Kidney tubule cell (primary cell): Measurements from ENCODE around the gene C9orf43.
"Not testable (repeated sequence)": the region's sequence is repeated elsewhere in the genome, so short reads cannot be mapped to it uniquely, and the experiment has no call there.

Experiments
- DNase-seq: peaks from one replicate; pipeline ENCODE4 v3.0.0-alpha.2; 2018; ENCODE audit warnings: low spot score

The C9orf43 gene

GRCh38 chr9:113381909-113382411, 28.6 kb upstream of the C9orf43 start:
- no peak for DNase-seq

GRCh38 chr9:113386571-113387393, 23.8 kb upstream of the C9orf43 start:
- no peak for DNase-seq

- peak; percentile 34 for DNase-seq
Measured at GRCh38 chr9:113387560-113388230, 22.9 kb upstream of the C9orf43 start.

- no peak for DNase-seq
Measured at GRCh38 chr9:113388833-113389232, 21.7 kb upstream of the C9orf43 start.

GRCh38 chr9:113389451-113389850, 21.1 kb upstream of the C9orf43 start:
- no peak for DNase-seq

- DNase-seq, result no peak
Measured at GRCh38 chr9:113390192-113390960, 20.2 kb upstream of the C9orf43 start.

GRCh38 chr9:113391917-113392316, 18.6 kb upstream of the C9orf43 start:
- DNase-seq, result no peak

GRCh38 chr9:113393281-113393680, 17.3 kb upstream of the C9orf43 start:
- no peak for DNase-seq

- no peak for DNase-seq
Measured at GRCh38 chr9:113395000-113395861, 15.3 kb upstream of the C9orf43 start.

- DNase-seq, result no peak
Measured at GRCh38 chr9:113397203-113397631, 13.3 kb upstream of the C9orf43 start.

- peak; percentile 31 for DNase-seq
Measured at GRCh38 chr9:113398796-113399195, 11.8 kb upstream of the C9orf43 start.

- DNase-seq, result no peak
Measured at GRCh38 chr9:113399646-113400200, 10.8 kb upstream of the C9orf43 start.

GRCh38 chr9:113401027-113401792, 9.3 kb upstream of the C9orf43 start, which contains the start of gene ALAD:
TSS of gene ALAD (minus strand) at chr9:113401284. CDS start at chr9:113393559, 7,725 bp downstream.
- DNase-seq, result peak; percentile 99

- no peak for DNase-seq
Measured at GRCh38 chr9:113403646-113404045, 6.9 kb upstream of the C9orf43 start.

GRCh38 chr9:113406353-113406752, 4.2 kb upstream of the C9orf43 start:
- DNase-seq, result not testable (repeated sequence)

GRCh38 chr9:113406873-113407511, 3.6 kb upstream of the C9orf43 start:
- DNase-seq, result peak; percentile 73

GRCh38 chr9:113409481-113409880, 1.1 kb upstream of the C9orf43 start:
- peak; percentile 10 for DNase-seq

- no peak for DNase-seq
Measured at GRCh38 chr9:113409883-113410206, 702 bp upstream of the C9orf43 start.

- no peak for DNase-seq
Measured at GRCh38 chr9:113416149-113416721, 5.7 kb downstream of the C9orf43 start.
